Stimulated activated CD8-positive, alpha-beta memory T cell treated with anti-CD3 and anti-CD28 coated beads, Interleukin-15, amount 100 ng/mL, for 1 hour (primary cell): Measurements from ENCODE around the gene GSAP.

Experiments
- DNase-seq: peaks from one replicate; pipeline ENCODE4 v3.0.0-alpha.2; 2020; ENCODE audit warnings: low read depth

GSAP gene

GRCh38 chr7:77434570-77435275 lies 18.6 kb upstream of the GSAP start:
- no peak for DNase-seq

- DNase-seq, result no peak
Measured at GRCh38 chr7:77433901-77434300, 17.8 kb upstream of the GSAP start.

GRCh38 chr7:77430927-77431326 lies 14.8 kb upstream of the GSAP start:
- no peak for DNase-seq

- DNase-seq, result no peak
Measured at GRCh38 chr7:77428777-77429231, 12.7 kb upstream of the GSAP start.

- DNase-seq, result no peak
Measured at GRCh38 chr7:77427996-77428603, 12.0 kb upstream of the GSAP start.

- DNase-seq, result no peak
Measured at GRCh38 chr7:77426521-77427051, 10.4 kb upstream of the GSAP start.

- DNase-seq, result no peak
Measured at GRCh38 chr7:77426052-77426404, 9.9 kb upstream of the GSAP start.

GRCh38 chr7:77425101-77426051 lies 9.2 kb upstream of the GSAP start:
- DNase-seq, result no peak

GRCh38 chr7:77422500-77422899 lies 6.4 kb upstream of the GSAP start:
- DNase-seq, result no peak

- no peak for DNase-seq
Measured at GRCh38 chr7:77420986-77421672, 5.0 kb upstream of the GSAP start.

GRCh38 chr7:77420438-77420837 lies 4.3 kb upstream of the GSAP start:
- DNase-seq, result no peak

GRCh38 chr7:77419102-77419501 lies 3.0 kb upstream of the GSAP start:
- no peak for DNase-seq

GRCh38 chr7:77417801-77418200 lies 1.7 kb upstream of the GSAP start:
- DNase-seq, result no peak

GRCh38 chr7:77416621-77417371 lies 647 bp upstream of the GSAP start:
- DNase-seq, result no peak

GRCh38 chr7:77415476-77415822 lies 700 bp downstream of the GSAP start:
- DNase-seq, result no peak

GRCh38 chr7:77413861-77414424 lies 2.2 kb downstream of the GSAP start:
- DNase-seq, result no peak

GRCh38 chr7:77413128-77413527 lies 3.0 kb downstream of the GSAP start:
- DNase-seq, result no peak

GRCh38 chr7:77409739-77410547 lies 6.2 kb downstream of the GSAP start:
- no peak for DNase-seq

- no peak for DNase-seq
Measured at GRCh38 chr7:77409005-77409738, 7.0 kb downstream of the GSAP start.
